Activated T-helper 1 cell treated with Interleukin-2 at 50 U/mL for 16 hours (primary cell): Measurements from ENCODE around the gene RGS4.

ENCODE experiments used
- DNase-seq: peaks from one replicate; pipeline ENCODE4 v3.0.0-alpha.2; 2020; ENCODE audit warnings: low read depth

RGS4 gene

GRCh38 chr1:163102590-163102989 lies 33.4 kb downstream of the RGS4 start:
- DNase-seq: no peak

- no peak for DNase-seq
Measured at GRCh38 chr1:163104385-163105099, 35.4 kb downstream of the RGS4 start.

GRCh38 chr1:163106364-163106987 lies 37.3 kb downstream of the RGS4 start:
- DNase-seq: no peak

- no peak for DNase-seq
Measured at GRCh38 chr1:163107655-163108054, 38.5 kb downstream of the RGS4 start.

GRCh38 chr1:163115887-163116286 lies 46.7 kb downstream of the RGS4 start:
- no peak for DNase-seq

GRCh38 chr1:163119707-163120106 lies 50.5 kb downstream of the RGS4 start:
- DNase-seq: no peak

GRCh38 chr1:163120372-163120771 lies 51.2 kb downstream of the RGS4 start:
- DNase-seq: no peak

GRCh38 chr1:163124812-163125211 lies 55.7 kb downstream of the RGS4 start:
- no peak for DNase-seq
